HG03520 (cell line): ENCODE data around the gene TAMALIN.

Experiments used
- ATAC-seq: cut with Tn5 transposase; IDR thresholded peaks from one replicate; pipeline ENCODE4 v1.9.1; 2021; ENCODE audit warnings: mild to moderate bottlenecking, moderate library complexity; ENCODE audit not compliant: unreplicated experiment

Gene TAMALIN

DNA sequence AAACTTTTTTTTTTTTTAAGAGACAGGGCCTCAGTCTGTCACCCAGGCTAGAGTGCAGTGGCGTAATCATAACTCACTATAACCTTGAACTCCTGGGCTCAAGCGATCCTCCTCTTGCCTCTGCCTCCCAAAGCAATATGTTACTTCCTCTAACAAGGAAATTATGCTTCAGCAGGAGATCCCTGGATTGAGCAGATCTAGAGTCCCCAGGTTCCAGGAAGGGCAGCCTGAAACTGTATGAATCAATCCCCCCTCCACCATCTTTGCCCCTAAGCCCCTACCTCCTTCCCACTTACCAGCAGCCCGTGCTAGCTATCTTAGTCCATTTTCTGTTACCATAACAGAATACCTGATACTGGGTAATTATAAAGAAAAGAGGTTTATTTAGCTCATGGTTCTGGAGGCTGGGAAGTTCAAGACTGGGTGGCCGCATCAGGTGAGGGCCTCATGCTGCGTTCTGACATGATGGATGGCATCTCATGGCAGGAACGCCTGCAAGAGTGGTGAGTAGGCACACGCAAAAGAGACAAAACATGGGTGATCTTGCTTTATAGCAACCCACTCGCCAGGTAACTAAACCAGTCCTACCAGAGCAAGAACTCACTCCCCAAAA, 5.0 kb downstream of the TAMALIN start:
- no peak for ATAC-seq

DNA sequence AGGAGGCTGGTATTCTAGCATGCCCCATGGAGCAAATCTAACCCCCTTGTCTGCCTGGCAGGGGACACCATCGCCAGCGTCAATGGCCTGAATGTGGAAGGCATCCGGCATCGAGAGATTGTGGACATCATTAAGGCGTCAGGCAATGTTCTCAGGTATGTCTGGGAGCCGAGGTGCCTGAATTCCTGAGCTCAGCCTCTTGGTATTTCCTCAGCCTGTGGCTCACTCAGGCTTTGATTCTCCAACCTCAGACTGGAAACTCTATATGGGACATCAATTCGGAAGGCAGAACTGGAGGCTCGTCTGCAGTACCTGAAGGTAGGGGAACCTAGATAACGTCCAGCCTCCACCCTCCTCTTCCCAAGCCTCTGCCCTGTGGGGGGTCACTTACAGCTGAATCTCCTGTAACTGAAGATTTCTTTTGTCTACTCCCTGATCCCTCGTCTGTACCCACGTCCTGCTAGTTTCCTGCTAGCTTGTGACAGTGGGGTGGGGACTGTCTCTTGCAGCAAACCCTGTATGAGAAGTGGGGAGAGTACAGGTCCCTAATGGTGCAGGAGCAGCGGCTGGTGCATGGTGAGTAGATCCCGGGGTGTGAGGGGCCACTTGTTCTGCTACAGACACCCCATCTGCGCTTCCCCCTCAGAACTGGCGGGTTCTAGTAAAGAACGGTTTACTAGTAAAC, 7.0 kb downstream of the TAMALIN start:
- no peak for ATAC-seq

DNA sequence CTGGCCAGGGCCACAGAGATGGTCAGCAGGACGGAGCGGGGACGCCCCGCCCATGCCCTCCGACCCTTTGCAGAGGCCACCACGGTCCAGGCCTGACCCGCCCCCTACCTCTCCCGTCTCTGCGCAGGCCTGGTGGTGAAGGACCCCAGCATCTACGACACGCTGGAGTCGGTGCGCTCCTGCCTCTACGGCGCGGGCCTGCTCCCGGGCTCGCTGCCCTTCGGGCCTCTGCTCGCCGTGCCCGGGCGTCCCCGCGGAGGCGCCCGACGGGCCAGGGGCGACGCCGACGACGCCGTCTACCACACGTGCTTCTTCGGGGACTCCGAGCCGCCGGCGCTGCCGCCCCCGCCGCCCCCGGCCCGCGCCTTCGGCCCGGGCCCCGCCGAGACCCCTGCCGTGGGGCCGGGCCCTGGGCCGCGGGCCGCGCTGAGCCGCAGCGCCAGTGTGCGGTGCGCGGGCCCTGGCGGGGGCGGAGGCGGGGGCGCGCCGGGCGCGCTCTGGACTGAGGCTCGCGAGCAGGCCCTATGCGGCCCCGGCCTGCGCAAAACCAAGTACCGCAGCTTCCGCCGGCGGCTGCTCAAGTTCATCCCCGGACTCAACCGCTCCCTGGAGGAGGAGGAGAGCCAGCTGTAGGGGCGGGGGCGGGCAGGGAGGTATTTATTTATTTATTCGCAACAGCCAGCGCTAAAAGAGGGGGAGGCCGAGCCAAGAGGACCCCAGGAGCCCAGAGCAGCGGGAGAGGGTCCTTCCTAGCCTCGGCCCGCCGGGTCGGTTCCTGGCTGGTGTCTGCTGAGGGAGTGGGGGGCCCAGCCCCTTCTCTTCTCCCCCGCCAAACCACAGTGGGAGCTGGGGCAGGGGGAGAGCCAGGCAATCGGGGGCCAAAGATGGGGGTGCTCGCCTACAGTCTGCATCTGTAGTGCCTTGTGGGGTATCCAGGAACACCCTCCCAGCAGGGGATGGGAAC, 8.1 kb downstream of the TAMALIN start:
- ATAC-seq, result no peak

GRCh38 chr12:52015532-52016041, 8.8 kb downstream of the TAMALIN start:
- no peak for ATAC-seq

- no peak for ATAC-seq
Measured at GRCh38 chr12:52018433-52019112, 11.8 kb downstream of the TAMALIN start.

- ATAC-seq, result no peak
Measured at GRCh38 chr12:52019113-52019770, 12.5 kb downstream of the TAMALIN start.

DNA sequence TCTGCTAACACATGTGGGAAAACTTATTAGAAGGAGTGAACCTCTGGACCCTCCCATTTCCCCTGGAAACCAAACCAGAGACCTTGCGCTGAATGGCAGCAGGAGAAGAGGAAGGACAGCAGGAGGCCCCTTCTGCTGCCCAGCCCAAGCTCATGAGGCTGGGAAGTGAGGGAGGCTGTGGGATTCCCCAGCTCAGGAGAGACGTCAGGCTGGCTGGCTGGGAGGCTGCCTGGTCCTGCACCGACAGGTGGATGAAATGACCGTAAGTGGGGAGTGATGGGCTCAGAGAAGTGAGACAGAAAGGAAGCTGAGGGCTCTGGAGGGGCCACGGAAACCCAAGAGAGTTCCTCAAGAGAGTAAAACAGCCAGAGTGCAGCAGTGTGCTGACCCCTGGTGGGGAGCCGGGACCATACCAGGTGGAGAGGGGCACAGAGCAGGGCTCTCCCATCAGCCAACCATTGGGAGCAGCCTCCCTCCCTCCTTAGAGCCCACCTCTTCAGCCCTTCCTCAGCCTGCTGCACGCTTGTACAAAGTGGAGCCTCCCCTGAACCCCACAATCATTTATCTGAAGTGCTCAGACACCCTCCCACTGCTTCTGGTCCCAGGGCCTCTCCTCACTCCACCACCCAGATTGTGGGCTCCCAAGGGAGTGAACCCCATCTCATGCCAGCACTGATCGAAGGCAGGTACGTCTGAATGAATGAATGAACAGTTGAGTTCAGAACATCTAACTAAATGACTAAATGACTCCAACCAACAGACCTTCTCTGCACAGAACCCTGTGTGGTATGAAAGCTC, 14.0 kb downstream of the TAMALIN start:
- no peak for ATAC-seq

DNA sequence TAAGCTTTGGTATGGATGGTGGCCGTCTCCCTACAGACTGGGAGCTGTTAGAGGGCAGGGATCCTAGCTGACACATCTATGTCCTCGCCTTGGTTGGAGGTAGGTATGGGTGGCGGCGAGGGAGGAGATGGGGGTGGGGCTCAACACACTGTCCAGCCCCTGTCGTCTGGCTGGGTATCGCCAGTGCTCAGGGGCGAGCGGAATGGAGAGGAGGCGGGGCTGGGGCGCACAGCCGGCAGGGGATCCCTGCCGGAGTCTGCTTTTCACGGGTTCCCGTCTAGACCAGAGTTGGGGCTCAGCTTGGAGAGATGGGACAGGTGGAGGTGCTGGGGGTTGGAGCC, 16.1 kb downstream of the TAMALIN start:
- ATAC-seq, result no peak

- ATAC-seq, result no peak
Measured at GRCh38 chr12:52023182-52023975, 16.6 kb downstream of the TAMALIN start.

DNA sequence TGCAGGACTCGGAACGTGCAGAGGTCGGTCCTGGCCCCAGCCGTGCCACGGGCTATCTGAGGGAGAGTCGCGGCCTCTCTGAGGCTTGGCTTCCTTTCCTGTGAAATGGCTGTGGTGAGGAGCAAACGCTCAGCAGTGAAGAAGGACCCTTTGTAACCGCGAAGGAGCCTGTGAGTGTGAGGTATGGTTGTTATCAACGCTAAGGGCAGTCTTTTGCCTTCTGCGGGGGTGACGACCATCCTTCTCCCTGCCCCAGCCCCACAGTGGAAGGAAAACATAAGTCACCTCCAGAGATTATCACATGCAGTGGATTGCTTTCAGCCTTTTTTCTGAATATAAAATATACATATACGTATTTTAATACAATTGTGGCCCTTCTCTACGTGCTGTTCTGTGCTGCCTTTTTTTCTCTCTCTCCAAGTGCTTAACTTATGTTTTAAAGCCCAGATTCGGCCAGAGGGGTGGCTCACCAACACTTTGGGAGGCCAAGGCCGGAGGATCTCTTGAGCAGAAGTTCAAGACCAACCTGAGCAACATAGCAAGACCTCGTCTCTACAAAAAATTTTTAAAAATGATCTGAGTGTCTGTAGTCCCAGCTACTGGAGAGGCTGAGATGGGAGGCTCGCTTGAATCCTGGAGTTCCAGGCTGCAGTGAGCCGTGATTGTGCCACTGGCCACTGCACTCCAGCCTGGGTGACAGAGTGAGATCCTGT, 17.4 kb downstream of the TAMALIN start:
- ATAC-seq, result no peak

DNA sequence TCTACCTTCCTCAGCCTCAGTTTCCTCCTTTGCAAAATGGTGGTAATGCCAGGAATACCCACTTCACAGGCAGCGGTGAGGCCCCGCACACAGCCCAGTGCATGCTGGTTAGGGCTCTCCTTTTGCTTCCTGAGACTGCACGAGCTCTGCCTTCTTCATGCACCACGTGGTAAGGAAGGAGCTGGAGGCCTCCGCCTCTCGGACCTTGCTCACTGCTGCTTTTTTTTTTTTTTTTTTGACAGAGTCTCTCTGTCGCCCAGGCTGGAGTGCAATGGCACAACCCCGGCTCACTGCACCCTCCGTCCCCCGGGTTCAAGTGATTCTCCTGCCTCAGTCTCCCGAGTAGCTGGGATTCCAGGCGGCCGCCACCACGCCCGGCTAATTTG, 18.1 kb downstream of the TAMALIN start:
- no peak for ATAC-seq

DNA sequence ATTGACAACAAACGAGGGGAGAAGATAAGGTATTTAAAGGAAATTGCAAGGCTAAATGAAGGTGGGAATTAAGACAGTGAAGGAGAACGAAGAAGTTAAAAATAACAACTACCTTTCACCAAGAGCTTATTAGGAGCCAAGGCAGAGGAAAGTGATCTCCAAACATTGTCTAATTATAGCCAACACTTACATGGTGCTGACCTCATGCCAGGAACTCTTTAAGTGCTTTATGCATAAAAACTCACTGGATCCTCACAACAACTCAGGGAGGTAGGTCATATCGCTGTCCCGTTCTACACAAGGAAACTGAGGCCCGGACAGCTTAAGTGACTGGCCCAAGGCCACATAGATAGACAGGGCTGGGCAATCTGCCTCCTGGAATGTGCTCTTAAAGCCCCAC, 19.5 kb downstream of the TAMALIN start:
- no peak for ATAC-seq

DNA sequence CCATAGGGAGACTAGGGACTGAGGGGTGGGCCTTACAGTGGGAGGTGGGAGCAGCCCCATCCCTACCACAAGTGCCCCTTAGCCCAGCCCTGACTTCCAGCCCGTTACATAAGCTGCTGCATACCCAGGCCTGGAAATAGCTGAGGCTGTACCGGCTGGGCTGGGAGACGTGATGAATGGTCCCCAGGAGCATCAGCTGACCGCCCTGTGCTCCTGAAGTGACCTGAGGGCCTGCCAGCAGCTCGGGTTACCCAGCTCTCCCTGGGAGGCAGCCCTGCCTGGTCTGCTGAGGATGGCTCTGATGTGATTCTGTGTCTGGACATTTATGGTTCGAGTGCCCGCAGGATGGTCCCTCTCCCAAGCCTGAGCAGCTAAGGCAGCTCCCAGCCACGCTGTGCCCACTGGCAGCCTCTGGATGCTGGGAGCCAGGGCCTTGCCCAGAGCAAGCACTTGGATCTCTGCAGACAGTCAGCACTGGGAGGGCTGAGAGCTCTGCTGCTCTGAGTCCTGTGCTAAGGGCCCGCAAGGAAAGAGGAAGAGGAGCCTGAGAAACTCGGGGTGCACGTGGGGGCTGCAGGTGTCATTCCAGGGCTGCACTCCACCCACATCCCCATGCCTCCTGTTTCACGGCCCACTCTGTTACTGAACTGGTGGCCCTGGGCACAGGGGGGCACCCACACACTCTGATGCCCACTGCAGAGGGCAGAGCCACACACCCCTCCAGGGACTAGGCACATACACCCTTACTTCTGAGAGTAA, 20.5 kb downstream of the TAMALIN start:
- ATAC-seq, result no peak

GRCh38 chr12:52029685-52030084, 22.9 kb downstream of the TAMALIN start:
- ATAC-seq, result no peak

- ATAC-seq, result no peak
Measured at GRCh38 chr12:52032446-52032803, 25.7 kb downstream of the TAMALIN start.

- ATAC-seq, result peak; percentile 83
Measured at GRCh38 chr12:52032804-52033445, 26.2 kb downstream of the TAMALIN start.

- no peak for ATAC-seq
Measured at GRCh38 chr12:52033446-52034140, 26.8 kb downstream of the TAMALIN start.
